GM12801 (cell line): Measurements from ENCODE around the gene SERTAD1.

ENCODE experiments used
- CTCF ChIP-seq: IDR thresholded peaks from one replicate; pipeline ENCODE4 v1.5.1; 2011; ENCODE audit warnings: control low read depth; ENCODE audit not compliant: insufficient read length; ENCODE audit errors: extremely low read depth

The SERTAD1 gene

GRCh38 chr19:40420766-40421765 is 4.7 kb downstream of the SERTAD1 start:
- no peak for TF ChIP-seq CTCF

- TF ChIP-seq CTCF = no peak
These were observed 5.4 kb downstream of the SERTAD1 start for GRCh38 chr19:40420451-40420765.

- TF ChIP-seq CTCF = no peak
These were observed 6.0 kb downstream of the SERTAD1 start for GRCh38 chr19:40419780-40420179.

- no peak for TF ChIP-seq CTCF
These were observed 6.7 kb downstream of the SERTAD1 start for GRCh38 chr19:40419066-40419612.

GRCh38 chr19:40418040-40418439 is 7.8 kb downstream of the SERTAD1 start:
- no peak for TF ChIP-seq CTCF

GRCh38 chr19:40417643-40417981 is 8.2 kb downstream of the SERTAD1 start:
- no peak for TF ChIP-seq CTCF

GRCh38 chr19:40416918-40417642 is 8.7 kb downstream of the SERTAD1 start:
- no peak for TF ChIP-seq CTCF
